Inflammatory macrophage treated with lipopolysaccharide for 1 hour (primary cell): Measurements from ENCODE around the gene EIF2S1.
A peak's percentile ranks its signal among the peaks of the same experiment; 100 is the strongest.
"Not testable (repeated sequence)": the region's sequence is repeated elsewhere in the genome, so short reads cannot be mapped to it uniquely, and the experiment has no call there.

Source experiments
- DNase-seq, 2 donors: peaks; one replicate each; pipeline ENCODE4 v3.0.0-alpha.2; 2020 to 2022

Gene EIF2S1

GRCh38 chr14:67359775-67360469 lies at the start of gene EIF2S1, which contains the start of gene ATP6V1D:
EIF2S1 (plus strand) TSS chr14:67360328; CDS start chr14:67364768, 4,440 bp downstream.
ATP6V1D (minus strand) TSS chr14:67359804; CDS start chr14:67359698, 106 bp downstream.
- DNase-seq = peak; percentile 98 to 100

- DNase-seq = no peak
Observed at GRCh38 chr14:67311868-67312267, 48.3 kb upstream of the EIF2S1 start.

GRCh38 chr14:67313153-67313552 lies 47.0 kb upstream of the EIF2S1 start:
- DNase-seq = no peak

- DNase-seq = no peak
Observed at GRCh38 chr14:67317822-67318221, 42.3 kb upstream of the EIF2S1 start.

- no peak for DNase-seq
Observed at GRCh38 chr14:67319142-67319541, 41.0 kb upstream of the EIF2S1 start.

- not testable (repeated sequence) for DNase-seq
Observed at GRCh38 chr14:67329666-67330065, 30.5 kb upstream of the EIF2S1 start.

GRCh38 chr14:67331368-67332125 lies 28.6 kb upstream of the EIF2S1 start:
- no peak for DNase-seq

GRCh38 chr14:67332468-67332867 lies 27.7 kb upstream of the EIF2S1 start:
- DNase-seq = no peak

GRCh38 chr14:67335781-67336180 lies 24.3 kb upstream of the EIF2S1 start:
- DNase-seq = no peak

GRCh38 chr14:67341231-67341630 lies 18.9 kb upstream of the EIF2S1 start:
- not testable (repeated sequence) for DNase-seq

- DNase-seq = no peak
Observed at GRCh38 chr14:67343601-67344230, 16.4 kb upstream of the EIF2S1 start.

GRCh38 chr14:67345583-67345982 lies 14.5 kb upstream of the EIF2S1 start:
- DNase-seq = no peak

- DNase-seq = no peak
Observed at GRCh38 chr14:67352055-67352454, 8.1 kb upstream of the EIF2S1 start.

GRCh38 chr14:67357186-67357968 lies 2.8 kb upstream of the EIF2S1 start:
- DNase-seq = peak in 1 of 2 donors; percentile 36

- peak in 1 of 2 donors; percentile 11 for DNase-seq
Observed at GRCh38 chr14:67357969-67358354, 2.2 kb upstream of the EIF2S1 start.

GRCh38 chr14:67358924-67359774 lies 979 bp upstream of the EIF2S1 start:
- DNase-seq = peak in 1 of 2 donors; percentile 10

- no peak for DNase-seq
Observed at GRCh38 chr14:67360470-67361206, 510 bp downstream of the EIF2S1 start.

GRCh38 chr14:67365476-67365875 lies 5.3 kb downstream of the EIF2S1 start:
- DNase-seq = no peak

- no peak for DNase-seq
Observed at GRCh38 chr14:67370830-67371229, 10.7 kb downstream of the EIF2S1 start.

- peak; percentile 38 to 50 for DNase-seq
Observed at GRCh38 chr14:67371247-67372148, 11.4 kb downstream of the EIF2S1 start.
